Adipocyte (in vitro differentiated cells): Measurements from ENCODE around the gene SLC27A4.

ENCODE experiments used
- DNase-seq: peaks from one replicate; pipeline ENCODE4 v3.0.0-alpha.2; 2015; ENCODE audit warnings: low read depth
- H3K27me3 ChIP-seq: replicated peaks from 2 replicates; pipeline ENCODE4 v1.7.0; 2013; ENCODE audit warnings: mild to moderate bottlenecking, low read length, moderate library complexity; ENCODE audit not compliant: control insufficient read depth, insufficient read depth
- H3K36me3 ChIP-seq: 2 replicates; pipeline ENCODE4 v1.7.0; 2013; ENCODE audit warnings: low read length, mild to moderate bottlenecking, moderate library complexity; ENCODE audit not compliant: control insufficient read depth, insufficient read depth, severe bottlenecking
- H3K4me1 ChIP-seq: 2 replicates; pipeline ENCODE4 v1.7.0; 2013; ENCODE audit warnings: mild to moderate bottlenecking, low read length, moderate library complexity; ENCODE audit not compliant: control insufficient read depth, insufficient read depth
- H3K4me3 ChIP-seq: 2 replicates; pipeline ENCODE4 v1.7.0; 2013; ENCODE audit warnings: mild to moderate bottlenecking, low read length, moderate library complexity
- H3K9ac ChIP-seq: 2 replicates; pipeline ENCODE4 v1.7.0; 2013; ENCODE audit warnings: mild to moderate bottlenecking, low read length, moderate library complexity
- H3K9me3 ChIP-seq: 2 replicates; pipeline ENCODE4 v1.7.0; 2013; ENCODE audit warnings: mild to moderate bottlenecking, low read length, moderate library complexity; ENCODE audit not compliant: control insufficient read depth

SLC27A4 gene

DNA sequence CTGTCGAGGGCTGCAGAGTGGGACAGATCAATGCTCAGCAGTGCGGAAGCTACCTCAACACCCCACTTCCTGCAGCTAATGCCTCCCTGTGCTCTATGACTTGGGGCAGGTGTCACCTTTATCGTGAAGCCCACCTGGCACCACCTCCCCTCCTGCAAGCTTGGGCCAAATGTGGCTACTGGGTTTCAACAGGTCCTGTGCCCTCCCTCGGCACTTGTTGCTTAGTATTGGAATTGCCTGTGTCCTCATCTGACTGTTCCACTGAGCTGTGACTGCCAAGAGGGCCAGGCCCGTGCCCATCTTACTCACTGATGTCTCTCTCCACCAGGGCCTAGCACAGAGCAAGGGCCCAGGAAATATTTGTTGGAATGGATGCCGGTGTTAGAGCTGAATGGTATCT is 9.4 kb downstream of the SLC27A4 start:
- peaks cover 55% of the 10 kb centered on the region for H3K36me3 ChIP-seq
- H3K9ac ChIP-seq, result no peak overlapping the region
- H3K4me3 ChIP-seq, result no peak overlapping the region
- no peak for DNase-seq
- H3K4me1 ChIP-seq, result no peaks in the 10 kb centered on the region
- no peaks in the 10 kb centered on the region for H3K27me3 ChIP-seq
- no peaks in the 10 kb centered on the region for H3K9me3 ChIP-seq

DNA sequence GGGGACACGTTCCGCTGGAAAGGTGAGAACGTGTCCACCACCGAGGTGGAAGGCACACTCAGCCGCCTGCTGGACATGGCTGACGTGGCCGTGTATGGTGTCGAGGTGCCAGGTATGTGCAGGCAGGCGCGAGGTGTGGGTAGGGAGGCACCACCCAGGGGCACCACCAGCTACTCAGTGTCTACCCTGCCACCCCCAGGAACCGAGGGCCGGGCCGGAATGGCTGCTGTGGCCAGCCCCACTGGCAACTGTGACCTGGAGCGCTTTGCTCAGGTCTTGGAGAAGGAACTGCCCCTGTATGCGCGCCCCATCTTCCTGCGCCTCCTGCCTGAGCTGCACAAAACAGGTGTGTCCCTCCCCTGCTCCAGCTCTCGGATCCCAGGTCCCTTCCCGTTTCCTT is 15.1 kb downstream of the SLC27A4 start:
- Histone ChIP-seq H3K4me1 (no peaks in the 10 kb centered on the region), H3K9me3 (no peaks in the 10 kb centered on the region), H3K9ac (no peak overlapping the region), H3K36me3 (peaks cover 29% of the 10 kb centered on the region), H3K27me3 (no peaks in the 10 kb centered on the region), H3K4me3 (no peak overlapping the region)
- no peak for DNase-seq

DNA sequence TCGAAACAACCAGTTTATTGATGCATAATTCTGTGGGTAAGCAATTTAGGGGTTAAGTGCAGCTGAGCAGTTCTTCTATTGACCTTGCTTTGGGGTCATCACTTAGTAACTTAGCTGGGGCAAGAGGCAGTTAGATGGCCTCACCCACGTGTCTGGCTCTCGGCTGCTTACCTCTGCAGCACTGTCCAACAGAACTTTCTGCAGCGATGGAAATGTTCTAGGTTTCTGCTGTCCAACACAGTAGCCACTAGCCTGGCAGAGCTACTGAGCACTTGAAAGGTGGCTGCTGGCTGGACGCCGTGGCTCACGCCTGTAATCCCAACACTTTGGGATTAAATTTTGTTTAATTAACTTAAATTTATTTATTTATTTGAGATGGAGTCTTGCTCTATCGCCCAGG is 17.8 kb downstream of the SLC27A4 start:
- Histone ChIP-seq H3K4me1 (peaks cover 8% of the 10 kb centered on the region), H3K4me3 (no peak overlapping the region), H3K9me3 (no peaks in the 10 kb centered on the region), H3K36me3 (peaks cover 19% of the 10 kb centered on the region), H3K9ac (no peak overlapping the region), H3K27me3 (no peaks in the 10 kb centered on the region)
- DNase-seq, result no peak

DNA sequence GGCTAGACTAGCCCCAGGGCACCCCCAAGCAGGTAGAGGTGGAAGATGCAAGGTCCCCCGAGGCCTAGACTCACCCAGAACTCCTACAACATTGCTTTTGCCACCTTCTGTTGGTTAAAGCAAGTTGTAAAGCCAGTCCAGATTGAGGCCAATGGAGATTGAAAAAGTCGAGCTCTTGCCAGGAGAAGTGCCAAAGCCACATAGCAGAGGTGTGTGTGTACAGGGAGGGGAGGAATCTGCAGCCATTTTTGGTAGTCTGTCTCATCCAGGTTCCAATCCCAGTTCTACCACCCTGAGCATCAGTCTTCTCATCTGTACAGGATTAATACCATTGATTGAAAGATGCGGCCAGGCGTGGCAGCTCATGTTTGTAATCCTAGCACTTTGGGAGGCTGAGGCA is 18.5 kb downstream of the SLC27A4 start:
- DNase-seq, result no peak

DNA sequence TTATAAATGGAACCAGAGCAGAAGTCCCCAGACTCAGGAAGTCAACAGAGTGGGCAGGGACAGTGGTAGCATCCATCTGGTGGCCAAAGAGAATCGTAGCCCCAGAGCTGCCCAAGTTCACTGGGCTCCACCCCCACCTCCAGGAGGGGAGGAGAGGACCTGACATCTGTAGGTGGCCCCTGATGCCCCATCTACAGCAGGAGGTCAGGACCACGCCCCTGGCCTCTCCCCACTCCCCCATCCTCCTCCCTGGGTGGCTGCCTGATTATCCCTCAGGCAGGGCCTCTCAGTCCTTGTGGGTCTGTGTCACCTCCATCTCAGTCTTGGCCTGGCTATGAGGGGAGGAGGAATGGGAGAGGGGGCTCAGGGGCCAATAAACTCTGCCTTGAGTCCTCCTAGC is 20.5 kb downstream of the SLC27A4 start:
- Histone ChIP-seq H3K36me3 (peaks cover 10% of the 10 kb centered on the region), H3K4me1 (peaks cover 17% of the 10 kb centered on the region), H3K27me3 (no peaks in the 10 kb centered on the region), H3K4me3 (no peak overlapping the region), H3K9me3 (no peaks in the 10 kb centered on the region), H3K9ac (peak overlapping the region; percentile 11)
- no peak for DNase-seq

More for the DNA sequence above, 18.5 kb downstream of the SLC27A4 start:
- H3K4me1 ChIP-seq, result peaks cover 8% of the 10 kb centered on the region
- H3K4me3 ChIP-seq, result no peak overlapping the region
- peaks cover 19% of the 10 kb centered on the region for H3K36me3 ChIP-seq
- H3K9me3 ChIP-seq, result no peaks in the 10 kb centered on the region
- H3K27me3 ChIP-seq, result no peaks in the 10 kb centered on the region
- H3K9ac ChIP-seq, result no peak overlapping the region

DNA sequence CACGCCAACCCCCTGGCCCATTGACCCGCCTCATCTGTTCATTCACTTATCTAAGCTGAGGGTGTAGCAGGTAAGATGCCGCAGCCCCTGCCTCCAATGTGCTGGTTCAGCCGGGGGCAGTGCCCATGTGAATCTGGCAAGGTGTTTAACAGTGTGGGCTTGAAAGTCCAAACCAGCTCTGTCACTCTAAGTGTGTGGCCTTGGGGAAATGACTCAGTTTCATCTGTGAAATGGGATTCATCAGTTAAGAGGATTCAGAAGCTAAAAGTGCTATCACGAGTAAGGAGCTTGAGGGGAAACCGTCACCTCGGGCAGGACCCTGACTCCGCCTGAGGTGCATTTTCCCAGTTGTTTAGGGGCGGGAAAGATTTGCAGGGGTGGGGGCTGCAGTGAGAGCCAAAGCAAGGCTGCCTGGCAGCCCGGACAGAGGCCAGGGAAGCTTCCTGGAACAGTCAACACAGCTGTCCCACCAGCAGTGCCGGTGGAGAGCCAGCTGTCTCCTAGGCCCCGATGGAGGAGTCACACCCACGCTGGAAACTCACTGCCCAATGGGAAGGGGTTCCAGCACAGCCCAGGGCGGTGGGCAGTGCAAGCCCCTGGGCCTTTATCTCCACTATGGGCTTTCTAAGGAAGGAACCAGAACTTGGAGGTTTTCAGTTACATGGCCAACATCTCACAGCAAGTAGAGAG is 21.1 kb downstream of the SLC27A4 start:
- H3K9me3 ChIP-seq, result no peaks in the 10 kb centered on the region
- H3K36me3 ChIP-seq, result peaks cover 5% of the 10 kb centered on the region
- no peaks in the 10 kb centered on the region for H3K27me3 ChIP-seq
- H3K4me1 ChIP-seq, result peaks cover 17% of the 10 kb centered on the region
- H3K4me3 ChIP-seq, result peak overlapping the region; percentile 66
- peak overlapping the region; percentile 63 for H3K9ac ChIP-seq
- no peak for DNase-seq

DNA sequence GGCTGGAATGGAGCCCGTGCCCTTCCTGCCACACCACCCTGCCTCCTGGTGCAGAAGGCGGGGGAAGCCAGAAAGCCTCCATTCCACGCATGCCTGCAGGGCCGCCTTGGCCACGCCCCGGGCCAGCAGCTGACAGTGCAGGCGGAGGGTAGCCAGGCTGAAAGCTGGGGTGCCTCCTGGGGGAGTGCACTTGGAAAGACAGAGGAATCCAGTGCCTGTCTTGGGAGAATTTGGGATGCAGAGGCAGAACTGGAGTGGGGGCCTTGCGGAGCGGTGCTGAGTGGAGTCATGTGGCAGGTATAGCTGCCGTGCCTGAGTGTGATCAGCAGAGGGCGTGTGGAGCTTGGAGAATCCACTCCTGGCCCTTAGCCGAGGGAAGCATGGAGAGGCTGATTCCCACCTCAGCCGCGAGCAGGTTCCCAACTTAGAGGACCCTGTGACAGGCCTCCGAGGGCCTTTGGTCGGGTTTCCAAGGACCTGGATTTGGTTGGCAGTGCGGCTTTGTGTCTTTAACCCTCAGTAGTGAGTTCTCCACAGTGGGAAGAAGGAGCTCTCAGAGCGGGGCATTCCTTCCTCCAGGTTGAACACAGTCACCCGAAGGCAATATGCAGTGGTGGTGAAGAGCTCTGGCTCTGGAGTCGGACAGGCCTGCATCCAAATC is 21.8 kb downstream of the SLC27A4 start:
- Histone ChIP-seq H3K9me3 (no peaks in the 10 kb centered on the region), H3K36me3 (peaks cover 5% of the 10 kb centered on the region), H3K4me3 (peak overlapping the region; percentile 66), H3K27me3 (no peaks in the 10 kb centered on the region), H3K9ac (peak overlapping the region; percentile 63), H3K4me1 (peaks cover 17% of the 10 kb centered on the region)
- DNase-seq, result peak; percentile 95

DNA sequence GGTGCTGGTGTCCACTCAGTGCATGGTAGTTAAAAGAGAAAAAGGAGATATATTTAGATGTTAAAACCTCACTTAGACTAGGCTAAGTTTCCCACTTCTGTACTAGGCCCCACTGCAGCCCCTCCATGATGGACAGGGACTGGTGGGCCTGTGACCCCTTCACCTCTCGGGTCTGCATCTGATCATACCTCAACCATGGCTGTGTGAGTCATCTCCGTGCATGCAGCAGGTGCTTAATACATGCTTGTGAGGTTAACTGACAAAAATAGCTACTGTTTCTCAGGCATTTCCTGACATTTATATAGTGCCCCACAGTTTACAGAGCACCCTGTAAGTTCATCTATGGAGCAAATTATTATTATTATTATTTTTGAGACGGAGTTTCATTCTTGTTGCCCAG is 22.4 kb downstream of the SLC27A4 start:
- DNase-seq, result no peak
- peak overlapping the region; percentile 63 for H3K9ac ChIP-seq
- peaks cover 17% of the 10 kb centered on the region for H3K4me1 ChIP-seq
- H3K27me3 ChIP-seq, result no peaks in the 10 kb centered on the region
- H3K36me3 ChIP-seq, result no peaks in the 10 kb centered on the region
- no peaks in the 10 kb centered on the region for H3K9me3 ChIP-seq
- H3K4me3 ChIP-seq, result no peak overlapping the region

DNA sequence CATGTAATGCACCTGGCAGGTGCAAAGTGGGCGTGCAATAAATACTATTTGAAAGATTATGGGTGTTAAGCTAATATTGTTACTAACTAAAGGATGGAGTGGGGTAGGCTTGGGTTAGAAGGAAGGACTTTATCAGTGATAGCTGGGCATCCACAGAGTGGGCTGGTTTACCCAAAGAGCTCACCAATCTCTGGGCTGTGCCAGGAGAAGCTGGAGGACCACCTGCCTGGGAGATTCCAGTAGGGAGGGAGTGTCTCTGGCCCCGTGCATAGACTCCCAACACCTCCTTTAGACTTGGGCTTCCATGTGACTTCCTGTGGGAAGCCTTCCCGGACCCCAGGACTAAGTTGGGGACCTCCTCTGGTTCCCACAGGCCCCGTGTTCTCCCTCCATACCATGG is 25.2 kb downstream of the SLC27A4 start:
- H3K27me3 ChIP-seq, result no peaks in the 10 kb centered on the region
- H3K36me3 ChIP-seq, result no peaks in the 10 kb centered on the region
- H3K4me1 ChIP-seq, result peaks cover 21% of the 10 kb centered on the region
- H3K4me3 ChIP-seq, result peak overlapping the region; percentile 52
- peak overlapping the region; percentile 70 for H3K9ac ChIP-seq
- no peaks in the 10 kb centered on the region for H3K9me3 ChIP-seq
- DNase-seq, result no peak

DNA sequence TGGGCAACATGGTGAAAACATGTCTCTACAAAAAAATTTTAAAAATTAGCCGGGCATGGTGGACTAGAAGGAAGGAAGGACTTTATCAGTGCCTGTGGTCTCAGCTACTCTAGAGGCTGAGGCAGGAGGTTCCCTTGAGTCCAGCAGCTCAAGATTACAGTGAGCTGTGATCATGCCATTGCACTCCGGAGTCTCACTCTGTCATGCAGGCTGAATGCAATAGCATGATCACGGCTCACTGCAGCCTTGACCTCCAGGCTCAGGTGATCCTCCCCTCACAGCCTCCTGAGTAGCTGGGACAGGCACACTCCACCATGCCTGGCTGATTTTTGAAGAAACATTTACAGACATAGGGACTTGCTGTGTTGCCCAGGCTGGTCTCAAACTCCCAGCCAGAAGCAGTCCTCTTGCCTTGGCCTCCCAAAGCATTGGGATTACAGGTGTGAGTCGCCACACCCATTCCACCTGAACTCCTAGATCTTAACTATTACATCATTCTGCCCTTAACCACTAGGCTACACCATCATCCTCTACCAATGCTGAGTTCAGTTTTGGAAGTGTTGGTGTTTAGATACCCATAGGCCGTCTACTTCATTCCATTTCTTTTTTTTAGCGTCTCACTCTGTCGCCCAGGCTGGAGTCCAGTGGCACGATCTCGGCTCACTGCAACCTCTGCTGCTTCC is 28.8 kb downstream of the SLC27A4 start:
- DNase-seq, result no peak
- Histone ChIP-seq H3K9ac (no peak overlapping the region), H3K4me3 (no peak overlapping the region), H3K36me3 (peaks cover 5% of the 10 kb centered on the region), H3K27me3 (no peaks in the 10 kb centered on the region), H3K9me3 (no peaks in the 10 kb centered on the region), H3K4me1 (peaks cover 34% of the 10 kb centered on the region)

DNA sequence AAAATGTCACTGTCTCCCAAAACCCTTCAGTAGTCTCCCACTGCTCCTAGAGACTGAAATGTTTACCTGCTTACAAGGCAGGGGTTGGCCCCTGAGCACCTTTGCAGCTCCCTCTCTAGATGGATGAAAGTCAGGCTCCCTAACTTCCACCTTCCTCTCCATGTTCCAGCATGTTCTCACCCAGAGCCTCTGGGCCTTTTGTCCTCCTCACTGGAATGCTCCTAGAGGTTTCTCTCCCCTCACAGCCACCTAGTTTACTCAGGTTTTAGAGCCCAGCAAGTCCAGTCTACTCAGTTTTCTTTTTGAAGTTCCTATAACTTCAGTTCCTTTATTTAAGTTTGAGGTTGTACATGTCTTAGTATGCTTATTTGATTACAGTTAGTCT is 30.0 kb downstream of the SLC27A4 start:
- peaks cover 5% of the 10 kb centered on the region for H3K36me3 ChIP-seq
- no peaks in the 10 kb centered on the region for H3K27me3 ChIP-seq
- peak overlapping the region; percentile 94 for H3K4me3 ChIP-seq
- H3K9ac ChIP-seq, result peak overlapping the region; percentile 95
- no peaks in the 10 kb centered on the region for H3K9me3 ChIP-seq
- peaks cover 25% of the 10 kb centered on the region for H3K4me1 ChIP-seq
- no peak for DNase-seq
